Body of pancreas (tissue), 4 donors: Measurements from ENCODE around the gene BTG4.

Source experiments
- CTCF ChIP-seq, 7 experiments: fragments of 450-650 bp in 4 of 7; fragments of 200-600 bp in 3 of 7; sonication (generic) in 3 of 7; IDR thresholded peaks; one replicate each; pipeline ENCODE4 v1.5.1; 2016 to 2019; ENCODE audit warnings: antibody characterized with exemption in 7 of 7
- POLR2A ChIP-seq, 3 donors: fragments of 450-650 bp; IDR thresholded peaks; one replicate each; pipeline ENCODE4 v1.6.1; 2016; ENCODE audit warnings: antibody characterized with exemption in 3 of 3, mild to moderate bottlenecking in 2 of 3

- TF ChIP-seq CTCF (IDR thresholded peaks at IDR 0.05) (no peak), POLR2A (IDR thresholded peaks at IDR 0.05) (no peak)
Measured at GRCh38 chr11:111500481-111500880, 11.7 kb downstream of the BTG4 start.
